ENCODE data around the gene PRDM12. TPM values are rescaled to one million over a fixed set of nuclear protein-coding genes. Genes with fewer than 3 reads are reported as not detected.

PRDM12 gene
- total RNA-seq, 3 donors from 2014 or later: 0.12 TPM; not detected in 1

- Histone ChIP-seq H3K9me3 (no peaks in the 10 kb centered on the region), H3K4me3 (no peak overlapping the region), H3K36me3 (ENCODE audit: low read depth) (no peaks in the 10 kb centered on the region), H3K4me1 (ENCODE audit: low read depth) (peaks cover 19% of the 10 kb centered on the region)
- no peak for TF ChIP-seq CTCF (IDR thresholded peaks at IDR 0.05)
- DNase-seq (no peak), ATAC-seq (no peak)
- intact Hi-C loops (cut with DNase I, micrococcal nuclease): no loop called here
These were observed 3.8 kb downstream of the PRDM12 start for GRCh38 chr9:130668196-130668595.

GRCh38 chr9:130668659-130669058 lies 4.3 kb downstream of the PRDM12 start:
- Histone ChIP-seq H3K4me3 (no peak overlapping the region), H3K36me3 (ENCODE audit: low read depth) (no peaks in the 10 kb centered on the region), H3K9me3 (no peaks in the 10 kb centered on the region), H3K4me1 (ENCODE audit: low read depth) (peaks cover 14% of the 10 kb centered on the region)
- DNase-seq (no peak), ATAC-seq (no peak)
- TF ChIP-seq CTCF (IDR thresholded peaks at IDR 0.05): no peak
- intact Hi-C loops (cut with DNase I, micrococcal nuclease): no loop called here

- DNase-seq (no peak), ATAC-seq (no peak)
- peaks cover 8% of the 10 kb centered on the region for H3K4me1 ChIP-seq (ENCODE audit: low read depth)
- no peak overlapping the region for H3K4me3 ChIP-seq
- TF ChIP-seq CTCF (IDR thresholded peaks at IDR 0.05): no peak
- intact Hi-C loops (cut with DNase I, micrococcal nuclease): no loop called here
- no peaks in the 10 kb centered on the region for H3K36me3 ChIP-seq (ENCODE audit: low read depth)
- H3K9me3 ChIP-seq: no peaks in the 10 kb centered on the region
These were observed 5.6 kb downstream of the PRDM12 start for GRCh38 chr9:130669965-130670364.

- no peak for ATAC-seq
- intact Hi-C loops (cut with DNase I, micrococcal nuclease): no loop called here
- Histone ChIP-seq H3K9me3 (no peaks in the 10 kb centered on the region), H3K4me1 (ENCODE audit: low read depth) (peaks cover 2% of the 10 kb centered on the region), H3K36me3 (ENCODE audit: low read depth) (no peaks in the 10 kb centered on the region), H3K4me3 (no peak overlapping the region)
- TF ChIP-seq CTCF (IDR thresholded peaks at IDR 0.05): no peak
- no peak for DNase-seq
These were observed 6.2 kb downstream of the PRDM12 start for GRCh38 chr9:130670644-130671043.

- Histone ChIP-seq H3K4me3 (no peak overlapping the region), H3K36me3 (ENCODE audit: low read depth) (no peaks in the 10 kb centered on the region), H3K4me1 (ENCODE audit: low read depth) (no peaks in the 10 kb centered on the region), H3K9me3 (no peaks in the 10 kb centered on the region)
- intact Hi-C loops (cut with DNase I, micrococcal nuclease): no loop called here
- ATAC-seq: no peak
- no peak for TF ChIP-seq CTCF (IDR thresholded peaks at IDR 0.05)
- DNase-seq: no peak
These were observed 8.1 kb downstream of the PRDM12 start for GRCh38 chr9:130672466-130672865.

GRCh38 chr9:130672933-130673615 lies 8.7 kb downstream of the PRDM12 start:
- Histone ChIP-seq H3K4me3 (no peak overlapping the region), H3K36me3 (ENCODE audit: low read depth) (no peaks in the 10 kb centered on the region), H3K9me3 (no peaks in the 10 kb centered on the region), H3K4me1 (ENCODE audit: low read depth) (no peaks in the 10 kb centered on the region)
- DNase-seq (no peak), ATAC-seq (no peak)
- TF ChIP-seq CTCF (IDR thresholded peaks at IDR 0.05): no peak
- intact Hi-C loops (cut with DNase I, micrococcal nuclease): no loop called here
